Thyroid gland (tissue), 4 donors: ENCODE results near the gene ZZZ3. TPM values are rescaled to one million over a fixed set of nuclear protein-coding genes. Genes with fewer than 3 reads are reported as not detected.

Source experiments
- DNase-seq, 2 donors: peaks; one replicate each; pipeline ENCODE4 v3.0.0-alpha.2; 2019
- H3K27ac ChIP-seq, 3 donors: fragments of 200-600 bp; sonication (generic); 1 replicate in 2 of 3; 2 replicates in 1 of 3; pipeline ENCODE4 v1.5.1; 2016 to 2019; ENCODE audit warnings: mild to moderate bottlenecking in 1 of 3, moderate library complexity in 1 of 3
- H3K27me3 ChIP-seq: fragments of 200-600 bp; sonication (generic); one replicate; pipeline ENCODE4 v1.5.1; 2019
- H3K36me3 ChIP-seq, 2 donors: fragments of 200-600 bp; sonication (generic); one replicate each; pipeline ENCODE4 v1.5.1; 2016 to 2019
- H3K4me1 ChIP-seq, 2 donors: fragments of 200-600 bp; sonication (generic); one replicate each; pipeline ENCODE4 v1.5.1; 2017 to 2019
- H3K4me3 ChIP-seq, 3 donors: fragments of 200-600 bp; sonication (generic); replicated peaks in 1 of 3; 1 replicate in 2 of 3; 2 replicates in 1 of 3; pipeline ENCODE4 v1.5.1; 2016; ENCODE audit warnings: mild to moderate bottlenecking in 1 of 3
- H3K9me3 ChIP-seq: fragments of 200-600 bp; sonication (generic); one replicate; pipeline ENCODE4 v1.5.1; 2017
- POLR2A ChIP-seq, 2 donors: fragments of 450-650 bp; IDR thresholded peaks; one replicate each; pipeline ENCODE4 v1.6.1; 2017; ENCODE audit warnings: antibody characterized with exemption in 2 of 2, mild to moderate bottlenecking in 2 of 2, moderate library complexity in 1 of 2
- WGBS, 2 donors: methylation state at CpG; one replicate each; pipeline ENCODE4 v1.1.5; 2017; 5-methylcytosine and 5-hydroxymethylcytosine counted together
- intact Hi-C: fragments of 100-400 bp; cut with DNase I; formaldehyde crosslinking; loops from one replicate; pipeline ENCODE4 v1.15.1; 2023
- total RNA-seq, 4 donors: library from RNA; depleted of rRNA; stranded (reverse); fragments of >200 nt; gene quantifications; one replicate each; pipeline ENCODE4 v1.2.3, GENCODE V29; 2016
- TF ChIP-seq, protein P1 (sequence below), 6 experiments: fragments of 200-600 bp in 3 of 6; fragments of 450-650 bp in 3 of 6; sonication (generic) in 3 of 6; IDR thresholded peaks; one replicate each; pipeline ENCODE4 v1.5.1; 2016 to 2019; ENCODE audit warnings: antibody characterized with exemption in 6 of 6, mild to moderate bottlenecking in 2 of 6, inconsistent platforms in 1 of 6, moderate library complexity in 1 of 6

ZZZ3 gene
- total RNA-seq, 4 donors from 2014 or later, result 114 to 178 (median 118) TPM

DNA sequence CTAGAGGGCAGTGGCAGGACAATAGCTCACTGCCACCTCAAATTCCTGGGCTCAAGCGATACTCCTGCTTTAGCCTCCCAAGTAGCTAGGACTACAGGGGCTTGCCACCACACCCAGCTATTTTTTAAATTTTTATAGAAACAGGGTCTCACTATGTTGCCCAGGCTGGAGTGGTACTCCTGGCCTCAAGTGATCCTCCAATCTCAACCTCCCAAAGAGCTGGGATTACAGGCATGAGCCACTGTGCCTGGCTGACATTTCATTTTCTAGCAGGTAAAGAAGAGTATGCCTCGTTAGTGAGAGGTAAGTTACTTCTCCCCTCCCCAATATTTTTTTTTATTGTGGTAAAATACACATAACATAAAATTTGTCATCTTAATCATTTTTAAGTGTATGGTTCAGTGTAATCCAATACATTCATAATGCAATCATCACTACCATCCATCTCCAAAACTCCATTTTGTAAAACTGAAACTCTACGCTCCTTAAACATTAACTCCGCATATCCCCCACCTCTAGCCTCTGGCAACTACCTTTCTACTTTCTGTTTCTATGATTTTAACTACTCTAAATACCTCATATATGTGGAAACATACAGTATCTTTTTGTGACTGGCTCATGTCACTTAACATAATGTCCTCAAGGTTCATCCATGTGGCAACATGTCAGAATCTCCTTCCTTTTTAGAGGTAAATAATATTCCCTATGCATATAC lies 22.4 kb downstream of the ZZZ3 start:
- Histone ChIP-seq H3K4me1 (peaks cover 7 to 15% of the 10 kb centered on the region in 2 donors), H3K9me3 (no peaks in the 10 kb centered on the region), H3K27ac (no peak overlapping the region), H3K4me3 (no peak overlapping the region), H3K36me3 (no peaks in the 10 kb centered on the region), H3K27me3 (no peaks in the 10 kb centered on the region)
- DNase-seq, result no peak
- intact Hi-C loops, result no loop called here
- TF ChIP-seq, protein P1, sequence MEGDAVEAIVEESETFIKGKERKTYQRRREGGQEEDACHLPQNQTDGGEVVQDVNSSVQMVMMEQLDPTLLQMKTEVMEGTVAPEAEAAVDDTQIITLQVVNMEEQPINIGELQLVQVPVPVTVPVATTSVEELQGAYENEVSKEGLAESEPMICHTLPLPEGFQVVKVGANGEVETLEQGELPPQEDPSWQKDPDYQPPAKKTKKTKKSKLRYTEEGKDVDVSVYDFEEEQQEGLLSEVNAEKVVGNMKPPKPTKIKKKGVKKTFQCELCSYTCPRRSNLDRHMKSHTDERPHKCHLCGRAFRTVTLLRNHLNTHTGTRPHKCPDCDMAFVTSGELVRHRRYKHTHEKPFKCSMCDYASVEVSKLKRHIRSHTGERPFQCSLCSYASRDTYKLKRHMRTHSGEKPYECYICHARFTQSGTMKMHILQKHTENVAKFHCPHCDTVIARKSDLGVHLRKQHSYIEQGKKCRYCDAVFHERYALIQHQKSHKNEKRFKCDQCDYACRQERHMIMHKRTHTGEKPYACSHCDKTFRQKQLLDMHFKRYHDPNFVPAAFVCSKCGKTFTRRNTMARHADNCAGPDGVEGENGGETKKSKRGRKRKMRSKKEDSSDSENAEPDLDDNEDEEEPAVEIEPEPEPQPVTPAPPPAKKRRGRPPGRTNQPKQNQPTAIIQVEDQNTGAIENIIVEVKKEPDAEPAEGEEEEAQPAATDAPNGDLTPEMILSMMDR (IDR thresholded peaks at IDR 0.05), result no peak
- TF ChIP-seq POLR2A (IDR thresholded peaks at IDR 0.05), result no peak
- 83 to 96% methylated on average over 4 of the region's 4 CpGs for WGBS, 2 donors

DNA sequence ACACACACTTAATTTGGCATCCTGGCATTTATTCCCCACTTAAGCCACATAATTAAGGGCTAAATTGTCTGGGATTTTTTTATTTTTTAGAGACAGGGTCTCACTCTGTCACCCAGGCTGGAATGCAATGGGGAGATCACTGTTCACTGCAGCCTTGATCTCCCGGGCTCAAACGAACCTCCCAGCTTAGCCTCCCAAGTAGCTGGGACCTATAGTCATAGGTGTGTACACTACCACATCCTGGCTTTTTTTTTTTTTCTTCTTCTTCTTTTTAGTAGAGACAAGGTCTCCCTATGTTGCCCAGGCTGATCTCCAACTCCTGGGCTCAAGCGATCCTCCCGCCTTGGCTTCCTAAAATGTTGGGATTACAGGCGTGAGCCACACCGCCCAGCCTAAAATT lies 24.2 kb downstream of the ZZZ3 start:
- 96 to 99% methylated on average over 6 of the region's 6 CpGs for WGBS, 2 donors
- no peaks in the 10 kb centered on the region for H3K9me3 ChIP-seq
- TF ChIP-seq, protein P1 (IDR thresholded peaks at IDR 0.05), result no peak
- TF ChIP-seq POLR2A (IDR thresholded peaks at IDR 0.05), result no peak
- H3K36me3 ChIP-seq, result no peaks in the 10 kb centered on the region
- intact Hi-C loops, result no loop called here
- peaks cover 6 to 7% of the 10 kb centered on the region in 2 donors for H3K4me1 ChIP-seq
- no peak overlapping the region for H3K27ac ChIP-seq
- no peaks in the 10 kb centered on the region for H3K27me3 ChIP-seq
- DNase-seq, result no peak
- H3K4me3 ChIP-seq, result no peak overlapping the region

DNA sequence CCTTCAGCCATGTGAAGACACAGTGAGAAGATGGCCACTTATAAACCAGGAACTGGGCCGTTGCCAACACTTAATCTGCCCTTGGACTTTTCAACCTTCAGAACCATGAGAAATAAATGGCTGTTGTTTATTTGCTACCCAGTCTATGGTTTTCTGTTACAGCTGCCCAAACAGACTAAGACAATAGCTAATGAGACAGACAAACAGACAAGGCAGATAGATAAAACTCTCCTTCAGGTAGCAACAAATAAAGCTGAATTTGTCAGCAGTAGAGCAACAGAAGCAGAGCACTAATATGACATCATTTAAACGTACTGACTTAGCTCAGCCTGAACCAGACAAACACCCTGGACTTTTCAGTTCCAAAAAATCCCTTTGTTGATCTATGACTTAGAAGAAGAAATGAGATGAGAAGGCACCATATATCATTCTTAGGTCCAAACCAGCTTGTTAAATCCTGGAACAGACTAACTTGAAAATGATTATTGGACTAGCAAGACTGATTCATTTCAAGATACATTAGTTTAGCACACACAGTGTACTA lies 27.0 kb downstream of the ZZZ3 start:
- H3K27ac ChIP-seq, result no peak overlapping the region
- no peaks in the 10 kb centered on the region for H3K4me1 ChIP-seq
- peak; percentile 10 to 34 for DNase-seq
- WGBS, 2 donors, result 52 to 57% methylated on average over 2 of the region's 2 CpGs
- intact Hi-C loops, result no loop called here
- no peaks in the 10 kb centered on the region for H3K27me3 ChIP-seq
- no peaks in the 10 kb centered on the region for H3K9me3 ChIP-seq
- no peaks in the 10 kb centered on the region for H3K36me3 ChIP-seq
- no peak overlapping the region for H3K4me3 ChIP-seq
- TF ChIP-seq POLR2A (IDR thresholded peaks at IDR 0.05), result no peak
- TF ChIP-seq, protein P1 (IDR thresholded peaks at IDR 0.05), result no peak

DNA sequence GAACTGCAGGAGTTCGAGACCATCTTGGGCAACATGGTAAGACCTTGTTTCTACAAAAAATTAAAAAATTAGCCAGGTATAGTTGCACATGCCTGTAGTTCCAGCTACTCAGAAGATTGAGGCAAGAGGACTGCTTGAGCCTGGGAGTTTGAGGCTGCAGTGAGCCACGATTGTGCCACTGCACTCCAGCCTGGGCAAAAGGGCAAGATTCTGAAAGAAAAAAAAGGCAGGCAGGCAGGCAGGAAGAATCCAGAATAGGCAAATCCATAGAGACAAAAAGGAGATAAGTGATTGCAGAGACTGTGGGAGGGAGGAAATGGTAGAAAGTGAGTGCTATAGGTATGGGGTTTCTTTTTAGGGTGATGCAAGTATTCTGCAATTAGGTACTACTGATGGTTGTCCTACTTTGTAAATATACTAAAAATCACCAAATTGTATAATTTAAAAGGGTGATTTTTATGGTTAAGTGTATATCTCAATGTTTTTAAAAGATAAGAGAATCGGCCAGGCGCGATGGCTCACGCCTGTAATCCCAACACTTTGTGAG lies 29.4 kb downstream of the ZZZ3 start:
- WGBS, 2 donors, result 91 to 93% methylated on average over 6 of the region's 6 CpGs
- no peaks in the 10 kb centered on the region for H3K4me1 ChIP-seq

More for the DNA sequence above, 29.4 kb downstream of the ZZZ3 start:
- DNase-seq, result no peak
- H3K27ac ChIP-seq, result no peak overlapping the region
- H3K9me3 ChIP-seq, result no peaks in the 10 kb centered on the region
- no peaks in the 10 kb centered on the region for H3K36me3 ChIP-seq
- no peak overlapping the region for H3K4me3 ChIP-seq
- H3K27me3 ChIP-seq, result no peaks in the 10 kb centered on the region
- intact Hi-C loops, result no loop called here
- TF ChIP-seq POLR2A (IDR thresholded peaks at IDR 0.05), result no peak
- TF ChIP-seq, protein P1 (IDR thresholded peaks at IDR 0.05), result no peak
